ENCODE data around the gene RASAL2. TPM values are rescaled to one million over a fixed set of nuclear protein-coding genes. Genes with fewer than 3 reads are reported as not detected.

Gene RASAL2
- total and polyA plus RNA-seq, 9 of the 15 experiments (the other 6 are each of a cell fraction or from before 2014, with no cell fraction given), result 0.13 to 1.0 (median 0.62) TPM

DNA sequence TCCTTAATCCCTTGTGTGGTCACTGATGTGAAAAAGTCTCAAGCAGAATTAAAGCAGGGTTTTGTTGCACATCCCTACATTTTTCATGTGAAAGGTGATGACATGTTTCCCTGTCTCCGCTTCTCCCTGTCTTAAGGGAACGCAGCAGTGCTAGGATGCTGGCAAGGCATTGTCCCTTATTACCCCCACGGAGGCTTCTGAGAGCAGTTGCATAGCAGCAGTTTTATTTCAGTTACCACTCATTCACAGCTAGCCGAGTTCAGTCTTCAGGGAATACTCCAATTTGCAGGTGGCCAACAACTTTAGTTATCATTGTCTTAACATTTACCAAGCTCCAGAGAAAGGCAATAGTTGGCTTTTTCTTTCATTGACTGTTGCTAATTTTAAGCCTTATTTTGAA lies 313.8 kb downstream of the RASAL2 start:
- Histone ChIP-seq H2AFZ (ENCODE audit: low read depth, low read length) (no peak overlapping the region), H3K9me3 (replicated peaks; ENCODE audit: control insufficient read depth, insufficient read depth, low read depth, low read length) (no peaks in the 10 kb centered on the region), H3K4me2 (ENCODE audit: insufficient read depth, low read length) (no peak overlapping the region), H3K4me3 (no peak overlapping the region), H3K36me3 (ENCODE audit: control insufficient read depth, insufficient read depth, low read length) (no peaks in the 10 kb centered on the region), H4K20me1 (replicated peaks; ENCODE audit: control insufficient read depth, insufficient read depth, low read length) (no peaks in the 10 kb centered on the region), H3K27ac (ENCODE audit: extremely low read depth, low read depth, low read length) (no peak overlapping the region), H3K27me3 (ENCODE audit: control insufficient read depth in 2 of 2, insufficient read depth in 2 of 2, low read length in 2 of 2) (no peaks in the 10 kb centered on the region), H3K9me1 (ENCODE audit: control insufficient read depth, insufficient read depth, low read length) (no peaks in the 10 kb centered on the region), H3K79me2 (ENCODE audit: control insufficient read depth, insufficient read depth, low read length) (no peaks in the 10 kb centered on the region), H3K9ac (ENCODE audit: insufficient read depth in 1 of 2, low read depth in 2 of 2, low read length in 2 of 2) (no peak overlapping the region), H3K4me1 (replicated peaks in 1 of 2; ENCODE audit: control insufficient read depth in 2 of 2, insufficient read depth in 2 of 2, low read length in 2 of 2) (no peaks in the 10 kb centered on the region)
- DNase-seq (ENCODE audit: extremely low read depth in 1 of 4, low spot score in 3 of 4), result no peak
- 0% methylated on average over 4 of the region's 4 CpGs for WGBS (ENCODE audit: insufficient coverage, low coverage, missing lambda C conversion rate)
- BruUV-seq (replicated peaks), result no TSS peak
- FAIRE-seq, result no peak
- ATAC-seq, result no peak
- in situ Hi-C loops (cut with MboI), result no loop called here
- intact Hi-C loops (cut with micrococcal nuclease), result no loop called here
- ChIA-PET CTCF (ENCODE audit: low intra/inter-chr PET ratio) (interaction anchor here (0.6 kb wide), 1 partner anchor 44 kb away, joined by 3 read pairs; no protein-coding TSS in a partner anchor), POLR2A (interaction anchor here (0.6 kb wide), 1 partner anchor 117 kb away, joined by 3 read pairs; no protein-coding TSS in a partner anchor)
- TF ChIP-seq, protein P1, sequence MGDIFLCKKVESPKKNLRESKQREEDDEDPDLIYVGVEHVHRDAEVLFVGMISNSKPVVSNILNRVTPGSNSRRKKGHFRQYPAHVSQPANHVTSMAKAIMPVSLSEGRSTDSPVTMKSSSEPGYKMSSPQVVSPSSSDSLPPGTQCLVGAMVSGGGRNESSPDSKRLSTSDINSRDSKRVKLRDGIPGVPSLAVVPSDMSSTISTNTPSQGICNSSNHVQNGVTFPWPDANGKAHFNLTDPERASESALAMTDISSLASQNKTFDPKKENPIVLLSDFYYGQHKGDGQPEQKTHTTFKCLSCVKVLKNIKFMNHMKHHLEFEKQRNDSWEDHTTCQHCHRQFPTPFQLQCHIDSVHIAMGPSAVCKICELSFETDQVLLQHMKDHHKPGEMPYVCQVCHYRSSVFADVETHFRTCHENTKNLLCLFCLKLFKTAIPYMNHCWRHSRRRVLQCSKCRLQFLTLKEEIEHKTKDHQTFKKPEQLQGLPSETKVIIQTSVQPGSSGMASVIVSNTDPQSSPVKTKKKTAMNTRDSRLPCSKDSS (IDR thresholded peaks at IDR 0.05; ENCODE audit: low read depth, partially characterized antibody), result no peak
- TF ChIP-seq POLR3G (IDR thresholded peaks at IDR 0.05; ENCODE audit: extremely low read depth, insufficient read length, insufficient replicate concordance) (no peak), NONO (IDR thresholded peaks at IDR 0.05; ENCODE audit: low read depth in 2 of 2, low read length in 1 of 2) (no peak), NFE2 (IDR thresholded peaks at IDR 0.05; ENCODE audit: low read depth) (no peak), STAT5B (CRISPR knock-in tag; IDR thresholded peaks at IDR 0.05) (no peak), NCOA6 (IDR thresholded peaks at IDR 0.05) (no peak), ESRRB (CRISPR knock-in tag; IDR thresholded peaks at IDR 0.05; ENCODE audit: borderline replicate concordance) (no peak), ZFP1 (CRISPR knock-in tag; IDR thresholded peaks at IDR 0.05) (no peak), ZNF583 (CRISPR knock-in tag; IDR thresholded peaks at IDR 0.05) (no peak), EZH2 (IDR thresholded peaks at IDR 0.05; ENCODE audit: borderline replicate concordance, low read depth, low read length) (no peak), ZNF354B (CRISPR knock-in tag; IDR thresholded peaks at IDR 0.05) (no peak), SRSF1 (IDR thresholded peaks at IDR 0.05; ENCODE audit: low read depth, low read length) (no peak), ZNF140 (CRISPR knock-in tag; IDR thresholded peaks at IDR 0.05) (no peak)
- TF ChIP-seq, protein P2, sequence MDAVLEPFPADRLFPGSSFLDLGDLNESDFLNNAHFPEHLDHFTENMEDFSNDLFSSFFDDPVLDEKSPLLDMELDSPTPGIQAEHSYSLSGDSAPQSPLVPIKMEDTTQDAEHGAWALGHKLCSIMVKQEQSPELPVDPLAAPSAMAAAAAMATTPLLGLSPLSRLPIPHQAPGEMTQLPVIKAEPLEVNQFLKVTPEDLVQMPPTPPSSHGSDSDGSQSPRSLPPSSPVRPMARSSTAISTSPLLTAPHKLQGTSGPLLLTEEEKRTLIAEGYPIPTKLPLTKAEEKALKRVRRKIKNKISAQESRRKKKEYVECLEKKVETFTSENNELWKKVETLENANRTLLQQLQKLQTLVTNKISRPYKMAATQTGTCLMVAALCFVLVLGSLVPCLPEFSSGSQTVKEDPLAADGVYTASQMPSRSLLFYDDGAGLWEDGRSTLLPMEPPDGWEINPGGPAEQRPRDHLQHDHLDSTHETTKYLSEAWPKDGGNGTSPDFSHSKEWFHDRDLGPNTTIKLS (IDR thresholded peaks at IDR 0.05; ENCODE audit: borderline replicate concordance, low read depth), result no peak
- TF ChIP-seq, protein P3, sequence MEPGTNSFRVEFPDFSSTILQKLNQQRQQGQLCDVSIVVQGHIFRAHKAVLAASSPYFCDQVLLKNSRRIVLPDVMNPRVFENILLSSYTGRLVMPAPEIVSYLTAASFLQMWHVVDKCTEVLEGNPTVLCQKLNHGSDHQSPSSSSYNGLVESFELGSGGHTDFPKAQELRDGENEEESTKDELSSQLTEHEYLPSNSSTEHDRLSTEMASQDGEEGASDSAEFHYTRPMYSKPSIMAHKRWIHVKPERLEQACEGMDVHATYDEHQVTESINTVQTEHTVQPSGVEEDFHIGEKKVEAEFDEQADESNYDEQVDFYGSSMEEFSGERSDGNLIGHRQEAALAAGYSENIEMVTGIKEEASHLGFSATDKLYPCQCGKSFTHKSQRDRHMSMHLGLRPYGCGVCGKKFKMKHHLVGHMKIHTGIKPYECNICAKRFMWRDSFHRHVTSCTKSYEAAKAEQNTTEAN (CRISPR knock-in tag; IDR thresholded peaks at IDR 0.05), result no peak
- TF ChIP-seq, protein P4, sequence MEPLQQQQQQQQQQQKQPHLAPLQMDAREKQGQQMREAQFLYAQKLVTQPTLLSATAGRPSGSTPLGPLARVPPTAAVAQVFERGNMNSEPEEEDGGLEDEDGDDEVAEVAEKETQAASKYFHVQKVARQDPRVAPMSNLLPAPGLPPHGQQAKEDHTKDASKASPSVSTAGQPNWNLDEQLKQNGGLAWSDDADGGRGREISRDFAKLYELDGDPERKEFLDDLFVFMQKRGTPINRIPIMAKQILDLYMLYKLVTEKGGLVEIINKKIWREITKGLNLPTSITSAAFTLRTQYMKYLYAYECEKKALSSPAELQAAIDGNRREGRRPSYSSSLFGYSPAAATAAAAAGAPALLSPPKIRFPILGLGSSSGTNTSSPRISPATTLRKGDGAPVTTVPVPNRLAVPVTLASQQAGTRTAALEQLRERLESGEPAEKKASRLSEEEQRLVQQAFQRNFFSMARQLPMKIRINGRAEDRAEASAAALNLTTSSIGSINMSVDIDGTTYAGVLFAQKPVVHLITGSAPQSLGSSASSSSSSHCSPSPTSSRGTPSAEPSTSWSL (CRISPR knock-in tag; IDR thresholded peaks at IDR 0.05; ENCODE audit: borderline replicate concordance), result no peak

Measured in K562 (cell line).